ENCODE results near the gene RGS2.

The RGS2 gene

DNA sequence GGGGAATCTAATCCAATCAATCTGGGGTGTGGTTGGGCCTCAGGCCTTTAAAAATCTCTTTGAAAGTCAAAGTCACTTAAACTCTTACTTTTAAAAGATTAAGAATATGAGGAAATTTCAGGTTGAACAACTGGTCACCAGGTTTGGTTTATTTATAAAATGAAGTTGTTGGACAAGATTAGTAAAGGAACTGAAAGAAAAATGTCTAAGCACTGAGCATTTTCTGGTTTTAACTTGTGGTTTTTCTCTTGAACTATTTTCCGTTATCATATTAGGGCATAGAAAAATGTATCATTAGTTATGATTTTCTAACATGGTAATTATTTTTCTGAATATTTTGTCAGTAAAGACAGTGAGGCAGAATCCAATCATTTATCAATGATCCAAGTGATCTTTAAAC, 49.6 kb downstream of the RGS2 start:
- Histone ChIP-seq H3K36me3 (no peaks in the 10 kb centered on the region), H3K27ac (no peak overlapping the region), H3K9me3 (no peaks in the 10 kb centered on the region), H3K4me3 (ENCODE audit: low read depth in 1 of 2, low read length in 1 of 2) (no peak overlapping the region), H3K27me3 (no peaks in the 10 kb centered on the region), H3K4me1 (ENCODE audit: control insufficient read depth in 1 of 2, insufficient read depth in 1 of 2, low read depth in 1 of 2, low read length in 1 of 2) (no peaks in the 10 kb centered on the region)
- TF ChIP-seq, protein P1, sequence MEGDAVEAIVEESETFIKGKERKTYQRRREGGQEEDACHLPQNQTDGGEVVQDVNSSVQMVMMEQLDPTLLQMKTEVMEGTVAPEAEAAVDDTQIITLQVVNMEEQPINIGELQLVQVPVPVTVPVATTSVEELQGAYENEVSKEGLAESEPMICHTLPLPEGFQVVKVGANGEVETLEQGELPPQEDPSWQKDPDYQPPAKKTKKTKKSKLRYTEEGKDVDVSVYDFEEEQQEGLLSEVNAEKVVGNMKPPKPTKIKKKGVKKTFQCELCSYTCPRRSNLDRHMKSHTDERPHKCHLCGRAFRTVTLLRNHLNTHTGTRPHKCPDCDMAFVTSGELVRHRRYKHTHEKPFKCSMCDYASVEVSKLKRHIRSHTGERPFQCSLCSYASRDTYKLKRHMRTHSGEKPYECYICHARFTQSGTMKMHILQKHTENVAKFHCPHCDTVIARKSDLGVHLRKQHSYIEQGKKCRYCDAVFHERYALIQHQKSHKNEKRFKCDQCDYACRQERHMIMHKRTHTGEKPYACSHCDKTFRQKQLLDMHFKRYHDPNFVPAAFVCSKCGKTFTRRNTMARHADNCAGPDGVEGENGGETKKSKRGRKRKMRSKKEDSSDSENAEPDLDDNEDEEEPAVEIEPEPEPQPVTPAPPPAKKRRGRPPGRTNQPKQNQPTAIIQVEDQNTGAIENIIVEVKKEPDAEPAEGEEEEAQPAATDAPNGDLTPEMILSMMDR (IDR thresholded peaks at IDR 0.05) = no peak

DNA sequence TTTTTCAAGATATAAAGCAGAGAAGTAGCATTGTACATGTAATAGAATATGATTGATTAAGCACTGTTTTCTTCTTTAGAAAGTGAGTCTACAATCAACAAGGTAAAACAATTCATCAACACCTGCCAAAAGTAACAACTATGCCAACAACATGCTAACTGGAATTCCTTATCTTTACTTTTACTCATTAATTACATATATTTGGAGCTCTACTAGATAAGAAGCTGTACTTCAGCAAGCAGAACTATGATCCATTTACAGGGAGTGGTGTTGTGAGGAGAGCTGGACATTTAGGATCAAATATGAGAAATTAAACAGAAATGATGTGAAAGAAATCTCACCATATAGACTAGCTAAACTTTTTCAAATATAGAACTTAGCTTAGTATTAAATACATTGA, 51.0 kb downstream of the RGS2 start:
- H3K9me3 ChIP-seq = no peaks in the 10 kb centered on the region
- H3K36me3 ChIP-seq = no peaks in the 10 kb centered on the region
- H3K4me3 ChIP-seq (ENCODE audit: low read depth in 1 of 2, low read length in 1 of 2) = no peak overlapping the region
- no peaks in the 10 kb centered on the region for H3K27me3 ChIP-seq
- TF ChIP-seq, protein P1 (IDR thresholded peaks at IDR 0.05) = no peak
- no peak overlapping the region for H3K27ac ChIP-seq
- no peaks in the 10 kb centered on the region for H3K4me1 ChIP-seq (ENCODE audit: control insufficient read depth in 1 of 2, insufficient read depth in 1 of 2, low read depth in 1 of 2, low read length in 1 of 2)

DNA sequence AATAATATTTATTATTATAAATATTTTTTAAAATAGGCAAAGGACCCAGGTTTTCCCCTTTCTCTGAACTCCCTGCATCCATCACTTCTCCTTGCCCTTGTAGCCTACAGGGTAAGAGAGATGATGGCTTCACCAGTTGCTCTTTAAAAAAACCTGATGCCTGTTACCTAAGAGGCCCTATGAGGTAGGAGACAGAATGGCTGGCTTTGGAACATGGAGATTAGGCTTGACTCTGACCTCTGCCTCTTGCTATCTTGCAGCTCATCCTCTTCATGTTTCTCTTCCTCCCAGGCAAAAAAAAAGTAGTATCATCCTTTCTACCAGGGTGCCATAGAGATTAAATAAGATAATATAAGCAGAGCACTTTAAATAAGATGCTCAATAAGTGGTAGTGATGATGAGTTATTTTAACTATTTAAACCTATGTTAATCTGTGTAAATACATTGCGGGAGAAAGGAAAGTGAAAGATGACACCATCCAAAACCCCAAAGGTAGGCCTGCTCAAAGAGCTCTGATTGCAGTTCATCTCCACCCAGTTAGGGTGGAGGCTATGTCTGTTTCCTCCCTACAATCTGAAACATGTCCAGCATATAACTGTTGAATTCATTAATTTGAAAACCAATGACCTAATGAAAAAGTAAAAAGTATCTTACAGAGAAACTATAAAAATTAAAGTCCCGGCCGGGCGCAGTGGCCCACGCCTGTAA, 51.8 kb downstream of the RGS2 start:
- Histone ChIP-seq H3K27me3 (no peaks in the 10 kb centered on the region), H3K27ac (no peak overlapping the region), H3K9me3 (no peaks in the 10 kb centered on the region), H3K4me1 (ENCODE audit: control insufficient read depth in 1 of 2, insufficient read depth in 1 of 2, low read depth in 1 of 2, low read length in 1 of 2) (no peaks in the 10 kb centered on the region), H3K36me3 (no peaks in the 10 kb centered on the region), H3K4me3 (ENCODE audit: low read depth in 1 of 2, low read length in 1 of 2) (no peak overlapping the region)
- TF ChIP-seq, protein P1 (IDR thresholded peaks at IDR 0.05) = no peak

DNA sequence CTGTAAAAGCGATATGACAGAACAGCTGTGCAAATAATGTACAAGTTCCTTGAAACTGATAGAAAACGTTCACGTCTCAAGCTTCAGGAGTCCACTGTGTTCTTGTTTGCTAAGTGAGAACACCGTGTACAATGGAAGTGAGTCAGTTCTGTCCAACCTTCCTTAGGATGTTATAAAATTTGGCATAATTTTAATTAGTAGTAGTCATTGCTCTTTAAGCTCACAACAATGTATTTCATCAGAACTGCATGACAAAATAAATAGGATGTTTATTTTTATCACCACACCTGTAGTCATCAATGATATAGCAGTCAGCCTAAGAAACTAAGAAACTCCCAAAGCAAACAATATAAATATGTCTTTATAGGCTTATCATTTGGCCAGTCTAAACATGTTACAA, 53.0 kb downstream of the RGS2 start:
- Histone ChIP-seq H3K27ac (no peak overlapping the region), H3K9me3 (no peaks in the 10 kb centered on the region), H3K4me3 (ENCODE audit: low read depth in 1 of 2, low read length in 1 of 2) (no peak overlapping the region), H3K27me3 (no peaks in the 10 kb centered on the region), H3K36me3 (no peaks in the 10 kb centered on the region), H3K4me1 (ENCODE audit: control insufficient read depth in 1 of 2, insufficient read depth in 1 of 2, low read depth in 1 of 2, low read length in 1 of 2) (peaks cover 5 to 9% of the 10 kb centered on the region in 2 experiments)
- TF ChIP-seq, protein P1 (IDR thresholded peaks at IDR 0.05) = no peak

All from neutrophil (primary cell).